H1 (cell line): ENCODE data around the gene DIPK2B. TPM values are rescaled to one million over a fixed set of nuclear protein-coding genes. Genes with fewer than 3 reads are reported as not detected.

Source experiments
- CTCF ChIA-PET: fragments of 300-600 bp; sonication (Branson Sonifier 250); formaldehyde crosslinking; loops from one replicate; lab custom pipeline; 2021; ENCODE audit not compliant: partially characterized antibody; lab: Charles Lee
- POLR2A ChIA-PET: fragments of 300-600 bp; sonication (Branson Sonifier 250); formaldehyde crosslinking; loops from one replicate; lab custom pipeline; 2021; ENCODE audit warnings: inconsistent platforms; ENCODE audit not compliant: partially characterized antibody; lab: Charles Lee
- DNase-seq, 2 experiments: peaks; one replicate each; pipeline versions ENCODE4 v3.0.0 to v3.0.0-alpha.2; 2010 to 2022; ENCODE audit warnings: low spot score in 2 of 2, low read depth in 1 of 2, mixed read lengths in 1 of 2
- FAIRE-seq: peaks from 2 replicates; lab custom pipeline; 2011; peaks lifted over from hg19 to GRCh38; lab: Jason Lieb, UNC
- H2AFZ ChIP-seq: 2 replicates; pipeline ENCODE4 v1.8.1; 2012; ENCODE audit warnings: low read length, inconsistent platforms
- H2AK5ac ChIP-seq: 2 replicates; pipeline ENCODE4 v1.6.1; 2013; ENCODE audit warnings: low read depth, low read length
- H2BK120ac ChIP-seq: replicated peaks from 2 replicates; pipeline ENCODE3; 2013; ENCODE audit warnings: low read depth, low read length, inconsistent platforms
- H2BK12ac ChIP-seq: 2 replicates; pipeline ENCODE4 v1.6.1; 2013; ENCODE audit warnings: low read depth, low read length
- H2BK15ac ChIP-seq: 2 replicates; pipeline ENCODE4 v1.6.1; 2013; ENCODE audit warnings: low read length
- H2BK20ac ChIP-seq: 2 replicates; pipeline ENCODE4 v1.6.1; 2013; ENCODE audit warnings: low read length
- H2BK5ac ChIP-seq: 2 replicates; pipeline ENCODE4 v1.6.1; 2013; ENCODE audit warnings: low read depth, low read length
- H3K14ac ChIP-seq: 2 replicates; pipeline ENCODE4 v1.6.1; 2013; ENCODE audit warnings: inconsistent platforms; ENCODE audit not compliant: insufficient read length
- H3K18ac ChIP-seq: 2 replicates; pipeline ENCODE4 v1.6.1; 2013; ENCODE audit warnings: low read length; ENCODE audit errors: extremely low read depth
- H3K23ac ChIP-seq: 2 replicates; pipeline ENCODE4 v1.6.1; 2013; ENCODE audit warnings: inconsistent platforms; ENCODE audit not compliant: insufficient read length
- H3K23me2 ChIP-seq: 2 replicates; pipeline ENCODE4 v1.6.1; 2013; ENCODE audit warnings: low read depth, low read length
- H3K27ac ChIP-seq: 2 replicates; pipeline ENCODE4 v1.6.1; 2011; ENCODE audit warnings: low read depth, low read length, inconsistent platforms
- H3K27me3 ChIP-seq, 4 experiments: replicated peaks in 1 of 4; 1 replicate in 1 of 4; 2 replicates in 3 of 4; pipeline versions ENCODE4 v1.6.1 to v1.8.1; 2011 to 2013; ENCODE audit warnings: low read length in 3 of 4, mild to moderate bottlenecking in 3 of 4, inconsistent platforms in 2 of 4, mixed read lengths in 2 of 4, moderate library complexity in 1 of 4; ENCODE audit not compliant: control insufficient read depth in 3 of 4, insufficient read depth in 3 of 4; ENCODE audit errors: extremely low read depth in 1 of 4
- H3K36me3 ChIP-seq, 4 experiments: 2 replicates each; pipeline versions ENCODE4 v1.6.1 to v1.8.1; 2011 to 2013; ENCODE audit warnings: mild to moderate bottlenecking in 4 of 4, low read length in 3 of 4, moderate library complexity in 2 of 4, control low read depth in 1 of 4, inconsistent platforms in 1 of 4; ENCODE audit not compliant: insufficient read depth in 4 of 4, control insufficient read depth in 2 of 4
- H3K4ac ChIP-seq: replicated peaks from 2 replicates; pipeline ENCODE3; 2013; ENCODE audit warnings: low read length, low read depth, mixed read lengths, inconsistent platforms; ENCODE audit not compliant: insufficient read length
- H3K4me1 ChIP-seq, 4 experiments: replicated peaks in 1 of 4; 1 replicate in 1 of 4; 2 replicates in 3 of 4; pipeline versions ENCODE4 v1.6.1 to v1.8.1; 2011 to 2013; ENCODE audit warnings: low read length in 3 of 4, inconsistent platforms in 2 of 4, mixed read lengths in 1 of 4; ENCODE audit not compliant: insufficient read depth in 4 of 4, control insufficient read depth in 3 of 4
- H3K4me2 ChIP-seq, 2 experiments: 2 replicates each; pipeline versions ENCODE4 v1.6.1 to v1.8.1; 2011 to 2013; ENCODE audit warnings: low read depth in 2 of 2, low read length in 2 of 2, control low read depth in 1 of 2, inconsistent platforms in 1 of 2, mild to moderate bottlenecking in 1 of 2; ENCODE audit not compliant: insufficient read depth in 1 of 2
- H3K4me3 ChIP-seq, 4 experiments: fragments of 200-600, 300-600 bp in 1 of 4; sonication (generic), shearing (Covaris generic), sonication (Bioruptor Twin) in 1 of 4; 2 replicates each; pipeline versions ENCODE4 v1.5.1 to v1.8.1; 2011 to 2016; ENCODE audit warnings: low read length in 4 of 4, low read depth in 3 of 4, control low read depth in 2 of 4, inconsistent platforms in 2 of 4, mild to moderate bottlenecking in 2 of 4, mixed read lengths in 1 of 4, moderate library complexity in 1 of 4; ENCODE audit not compliant: insufficient read depth in 2 of 4; ENCODE audit errors: extremely low read depth in 1 of 4
- H3K56ac ChIP-seq: replicated peaks from 2 replicates; pipeline ENCODE3; 2013; ENCODE audit warnings: low read depth, mild to moderate bottlenecking, mixed read lengths, low read length, inconsistent platforms; ENCODE audit not compliant: insufficient read length
- H3K79me1 ChIP-seq: 2 replicates; pipeline ENCODE4 v1.6.1; 2013; ENCODE audit warnings: low read depth, low read length, control low read depth
- H3K79me2 ChIP-seq, 2 experiments: 2 replicates each; pipeline versions ENCODE4 v1.6.1 to v1.8.1; 2012 to 2013; ENCODE audit warnings: low read length in 2 of 2, mild to moderate bottlenecking in 2 of 2, inconsistent platforms in 1 of 2; ENCODE audit not compliant: insufficient read depth in 2 of 2, control insufficient read depth in 1 of 2
- H3K9ac ChIP-seq, 4 experiments: replicated peaks in 1 of 4; 1 replicate in 1 of 4; 2 replicates in 3 of 4; pipeline versions ENCODE4 v1.6.1 to v1.8.1; 2011 to 2013; ENCODE audit warnings: low read depth in 3 of 4, low read length in 3 of 4, control low read depth in 2 of 4, mild to moderate bottlenecking in 2 of 4, moderate library complexity in 2 of 4, inconsistent platforms in 1 of 4; ENCODE audit errors: extremely low read depth in 1 of 4
- H3K9me3 ChIP-seq, 2 experiments: 2 replicates each; pipeline versions ENCODE4 v1.6.1 to v1.8.1; 2012 to 2013; ENCODE audit warnings: mild to moderate bottlenecking in 2 of 2, moderate library complexity in 2 of 2, control low read depth in 1 of 2, inconsistent platforms in 1 of 2, low read depth in 1 of 2, low read length in 1 of 2, mixed read lengths in 1 of 2; ENCODE audit not compliant: insufficient read depth in 2 of 2
- H4K20me1 ChIP-seq, 2 experiments: replicated peaks in 1 of 2; 2 replicates each; pipeline versions ENCODE3 to v1.8.1; 2011 to 2013; ENCODE audit warnings: inconsistent platforms in 2 of 2, low read length in 2 of 2, mild to moderate bottlenecking in 1 of 2; ENCODE audit not compliant: insufficient read depth in 2 of 2, control insufficient read depth in 1 of 2
- H4K5ac ChIP-seq: 2 replicates; pipeline ENCODE4 v1.6.1; 2013; ENCODE audit warnings: low read length, low read depth, mixed read lengths, inconsistent platforms; ENCODE audit not compliant: insufficient read length
- H4K8ac ChIP-seq: 2 replicates; pipeline ENCODE4 v1.8.0; 2013; ENCODE audit warnings: mild to moderate bottlenecking, moderate library complexity, low read length, inconsistent platforms; ENCODE audit not compliant: insufficient read depth; ENCODE audit errors: extremely low read depth
- H4K91ac ChIP-seq: replicated peaks from 2 replicates; pipeline ENCODE3; 2013; ENCODE audit warnings: low read length, mixed read lengths, inconsistent platforms; ENCODE audit not compliant: insufficient read length
- ASH2L ChIP-seq: fragments of 200-600, 300-600 bp; sonication (generic); IDR thresholded peaks from one replicate; pipeline ENCODE4 v1.7.1; 2017; ENCODE audit warnings: low read length
- BACH1 ChIP-seq: IDR thresholded peaks from 2 replicates; pipeline ENCODE4 v1.6.1; 2012; ENCODE audit warnings: low read length, improper control_type of control experiment
- CBX8 ChIP-seq: fragments of 300-800, 300-1000 bp; sonication (generic); IDR thresholded peaks from 2 replicates; pipeline ENCODE4 v1.7.1; 2016; ENCODE audit warnings: low read depth, low read length, borderline replicate concordance
- EGR1 ChIP-seq: IDR thresholded peaks from 2 replicates; pipeline ENCODE4 v1.6.1; 2011; ENCODE audit warnings: low read depth, low read length, borderline replicate concordance
- EP300 ChIP-seq, 2 experiments: IDR thresholded peaks; 1 replicate in 1 of 2; 2 replicates in 1 of 2; pipeline ENCODE4 v1.6.1; 2011 to 2012; ENCODE audit warnings: low read depth in 2 of 2, low read length in 2 of 2, mild to moderate bottlenecking in 2 of 2, borderline replicate concordance in 1 of 2, inconsistent platforms in 1 of 2, moderate library complexity in 1 of 2
- EZH2 ChIP-seq: fragments of 200-600 bp; sonication (generic); IDR thresholded peaks from 2 replicates; pipeline ENCODE4 v1.7.1; 2012; ENCODE audit warnings: low read depth, mild to moderate bottlenecking, moderate library complexity, low read length, inconsistent platforms; ENCODE audit not compliant: severe bottlenecking
- FOSL1 ChIP-seq: IDR thresholded peaks from 2 replicates; pipeline ENCODE4 v1.6.1; 2011; ENCODE audit warnings: mild to moderate bottlenecking, low read depth, low read length, moderate library complexity; ENCODE audit not compliant: insufficient read depth
- JUND ChIP-seq: IDR thresholded peaks from 2 replicates; pipeline ENCODE4 v1.6.1; 2011; ENCODE audit warnings: mild to moderate bottlenecking, improper control_type of control experiment, low read length
- KDM4A ChIP-seq: IDR thresholded peaks from one replicate; pipeline ENCODE4 v1.7.1; 2012; ENCODE audit warnings: low read depth, mild to moderate bottlenecking, moderate library complexity, low read length, inconsistent platforms; ENCODE audit not compliant: severe bottlenecking
- MAFK ChIP-seq: IDR thresholded peaks from 2 replicates; pipeline ENCODE4 v1.6.1; 2012; ENCODE audit warnings: low read depth, mild to moderate bottlenecking, improper control_type of control experiment, low read length
- NRF1 ChIP-seq: IDR thresholded peaks from 2 replicates; pipeline ENCODE4 v1.6.1; 2011; ENCODE audit warnings: mild to moderate bottlenecking, low read depth, low read length, improper control_type of control experiment
- POU5F1 ChIP-seq: IDR thresholded peaks from 2 replicates; pipeline ENCODE4 v1.6.1; 2011; ENCODE audit warnings: low read depth, mild to moderate bottlenecking, low read length, moderate library complexity
- RFX5 ChIP-seq: IDR thresholded peaks from 2 replicates; pipeline ENCODE4 v1.6.1; 2011; ENCODE audit warnings: low read depth, low read length, improper control_type of control experiment, borderline replicate concordance
- SP4 ChIP-seq: IDR thresholded peaks from 2 replicates; pipeline ENCODE4 v1.6.1; 2012; ENCODE audit warnings: low read length, inconsistent platforms
- ZNF274 ChIP-seq: IDR thresholded peaks from 2 replicates; pipeline ENCODE4 v1.7.0; 2012; ENCODE audit warnings: low read length, borderline replicate concordance; ENCODE audit errors: extremely low read depth
- WGBS, 2 experiments: shearing (Covaris generic) in 1 of 2; methylation state at CpG; one replicate each; pipeline versions ENCODE4 v1.1.6 to v1.1.7; 2013 to 2015; ENCODE audit warnings: low lambda C conversion rate in 2 of 2, mixed read lengths in 2 of 2, inconsistent platforms in 1 of 2, low coverage in 1 of 2, missing lambda C conversion rate in 1 of 2; ENCODE audit not compliant: insufficient replicate concordance in 2 of 2, insufficient coverage in 1 of 2, insufficient read length in 1 of 2; ENCODE audit errors: extremely low coverage in 1 of 2, missing lambda C conversion rate in 1 of 2; 5-methylcytosine and 5-hydroxymethylcytosine counted together
- polyA plus RNA-seq, 7 experiments: library from polyadenylated mRNA; depleted of rRNA in 3 of 7; stranded (reverse) in 5 of 7; unstranded in 2 of 7; fragments of >200 nt in 5 of 7; fragments of 200-250 nt in 2 of 7; gene quantifications; 1 replicate in 5 of 7; 2 replicates in 1 of 7; 4 replicates in 1 of 7; pipeline versions ENCODE4 v1.2.1 to v1.2.3, GENCODE V29; 2011 to 2013; ENCODE audit warnings: missing spikeins in 2 of 7, mixed read lengths in 2 of 7
- total RNA-seq: library from RNA; stranded (reverse); fragmentation: NEBNext Ultra II Directional; extraction: Animal tissue kit (Norgen Biotek cat#: 25700); gene quantifications from 2 replicates; pipeline ENCODE4 v1.2.1, GENCODE V29; 2021

DIPK2B gene
- total and polyA plus RNA-seq, 2 of the 8 experiments (the other 6 are each of a cell fraction or from before 2014, with no cell fraction given), result not detected

DNA sequence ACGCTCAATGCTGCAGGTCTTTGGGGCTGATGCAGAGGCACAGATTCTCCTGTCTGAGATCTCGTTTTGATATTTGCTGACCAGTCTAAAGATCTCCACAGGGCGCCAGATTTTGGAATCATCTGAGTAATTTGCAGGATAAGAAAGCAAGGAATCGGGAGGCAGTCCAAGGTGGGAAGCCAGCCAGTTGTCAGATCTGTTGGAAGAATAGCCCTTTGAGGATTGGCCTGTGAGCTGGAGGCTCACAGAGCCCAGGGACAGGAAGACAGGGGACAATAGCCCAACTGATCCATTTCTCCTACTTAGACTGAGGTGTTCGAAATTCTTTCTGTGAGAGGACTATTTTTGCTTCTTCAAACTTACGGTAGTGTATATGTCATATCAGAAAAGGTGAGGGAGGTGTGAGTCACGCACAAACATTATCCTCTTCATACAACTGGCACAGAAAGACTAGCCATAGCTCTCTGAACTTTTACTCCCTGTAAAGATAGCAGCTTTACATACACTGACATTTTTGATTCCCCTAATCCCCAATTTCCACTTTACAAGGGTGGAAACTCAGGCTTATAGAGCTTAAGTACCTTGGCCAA, 8.8 kb downstream of the DIPK2B start:
- Histone ChIP-seq H3K9me3 (no peaks in the 10 kb centered on the region), H2AFZ (no peak overlapping the region), H3K23ac (no peak overlapping the region), H4K91ac (no peak overlapping the region), H4K5ac (no peak overlapping the region), H2BK5ac (no peak overlapping the region), H3K79me1 (no peaks in the 10 kb centered on the region), H3K56ac (no peak overlapping the region), H3K27me3 (no peaks in the 10 kb centered on the region), H3K4me1 (no peaks in the 10 kb centered on the region), H3K36me3 (no peaks in the 10 kb centered on the region), H3K9ac (no peak overlapping the region), H3K4me3 (no peak overlapping the region), H3K4ac (no peak overlapping the region), H2BK15ac (no peak overlapping the region), H2AK5ac (no peak overlapping the region), H3K18ac (no peak overlapping the region), H2BK12ac (no peak overlapping the region), H4K8ac (no peak overlapping the region), H3K79me2 (no peaks in the 10 kb centered on the region), H3K23me2 (no peaks in the 10 kb centered on the region), H2BK20ac (no peak overlapping the region), H3K27ac (no peak overlapping the region), H3K4me2 (no peak overlapping the region), H2BK120ac (no peak overlapping the region), H3K14ac (no peak overlapping the region), H4K20me1 (no peaks in the 10 kb centered on the region)
- FAIRE-seq (no peak), DNase-seq (no peak)
- WGBS, 2 experiments, result 80% methylated on average over 6 of the region's 7 CpGs; no CpG with 5 or more reads in 1 of the 2 experiments
- POLR2A ChIA-PET, result no interaction called here
- CTCF ChIA-PET, result no interaction called here
- TF ChIP-seq SP4 (no peak), MAFK (no peak), EP300 (IDR thresholded peaks at IDR 0.05; ENCODE audit: borderline replicate concordance in 1 of 2, low read depth in 2 of 2, low read length in 2 of 2) (no peak), ASH2L (no peak), POU5F1 (no peak), ZNF274 (no peak), KDM4A (no peak), RFX5 (no peak), FOSL1 (no peak), CBX8 (no peak), BACH1 (no peak), JUND (no peak), EGR1 (no peak), NRF1 (no peak), EZH2 (no peak)
